GM21423 (cell line): ENCODE measurements around the gene LPAR5.

ENCODE experiments used
- ATAC-seq: cut with Tn5 transposase; IDR thresholded peaks from one replicate; pipeline ENCODE4 v1.9.1; 2021; ENCODE audit warnings: mild to moderate bottlenecking, moderate library complexity; ENCODE audit not compliant: unreplicated experiment

LPAR5 gene

DNA sequence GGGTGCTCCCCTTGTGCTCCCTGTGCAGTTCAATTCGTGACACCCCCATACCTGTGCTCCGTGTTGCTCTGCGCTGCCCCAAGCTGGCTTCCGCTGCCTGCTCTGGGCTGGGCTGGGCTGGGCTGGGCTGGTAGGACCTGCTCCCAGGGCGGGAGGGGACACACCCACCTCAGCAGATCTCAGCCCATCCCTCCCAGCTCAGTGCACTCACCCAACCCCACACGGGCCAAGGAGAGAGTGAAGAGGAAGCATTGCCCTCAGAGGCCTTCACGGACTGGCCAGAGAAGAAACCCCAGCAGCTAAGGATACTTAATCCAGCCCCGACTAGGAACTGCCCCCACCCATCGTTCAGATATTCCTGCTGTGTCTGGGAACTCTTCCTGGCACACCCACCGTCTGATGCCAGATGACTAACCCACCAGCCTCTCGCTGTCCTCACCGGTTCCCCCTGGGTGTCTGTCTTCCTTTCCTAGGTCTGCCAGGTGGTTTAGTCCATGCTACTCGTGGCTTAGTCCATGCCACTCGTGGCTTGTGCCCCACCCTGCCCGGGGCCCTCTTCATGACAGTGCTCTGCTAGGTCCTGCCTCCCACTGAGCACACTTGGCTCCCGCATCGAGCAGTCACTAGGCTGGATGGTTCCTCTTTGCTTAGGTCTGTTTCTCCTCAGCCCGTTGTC lies at the start of gene LPAR5:
TSS of gene LPAR5 (minus strand) at position 104 of the 676 bp plus-strand sequence. CDS start 14,711 bp downstream, outside the sequence.
- ATAC-seq = peak; percentile 43

DNA sequence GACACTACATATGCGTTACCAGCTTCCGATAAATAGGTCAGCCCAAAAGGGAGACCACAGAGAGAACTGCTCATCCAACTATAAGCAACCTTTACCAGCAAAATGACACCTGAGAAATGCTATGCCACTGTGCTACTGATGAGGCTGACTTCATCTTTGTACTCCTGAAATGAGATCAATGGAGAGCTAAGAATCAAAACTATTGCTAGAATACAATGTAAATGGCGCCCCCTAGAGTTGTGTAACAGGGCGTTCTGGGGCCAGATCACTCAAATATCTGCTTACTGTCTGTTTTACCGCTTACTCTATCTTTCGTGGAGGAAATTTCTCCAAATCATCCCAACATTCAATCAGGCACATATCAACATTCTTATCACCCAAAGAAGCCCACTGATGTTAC lies 48.9 kb upstream of the LPAR5 start:
- no peak for ATAC-seq

DNA sequence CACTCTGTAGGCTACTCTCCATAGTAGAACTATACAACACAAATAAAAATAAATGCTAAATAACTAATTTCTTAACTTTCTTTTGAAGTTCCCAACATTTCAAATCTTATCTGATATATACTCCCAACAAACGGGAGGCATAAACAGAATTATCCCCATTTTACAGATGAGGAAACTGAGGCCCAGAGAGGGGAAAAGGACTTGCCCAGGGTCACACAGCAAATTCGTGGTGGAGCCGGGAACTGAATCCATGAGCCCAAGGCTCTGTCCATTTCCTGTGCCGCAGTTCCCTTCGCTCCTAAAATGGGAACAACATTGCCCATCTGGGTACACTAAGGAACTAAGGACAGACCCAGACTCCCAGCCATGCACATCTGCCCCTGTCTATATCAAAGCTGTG lies 41.2 kb upstream of the LPAR5 start:
- no peak for ATAC-seq

DNA sequence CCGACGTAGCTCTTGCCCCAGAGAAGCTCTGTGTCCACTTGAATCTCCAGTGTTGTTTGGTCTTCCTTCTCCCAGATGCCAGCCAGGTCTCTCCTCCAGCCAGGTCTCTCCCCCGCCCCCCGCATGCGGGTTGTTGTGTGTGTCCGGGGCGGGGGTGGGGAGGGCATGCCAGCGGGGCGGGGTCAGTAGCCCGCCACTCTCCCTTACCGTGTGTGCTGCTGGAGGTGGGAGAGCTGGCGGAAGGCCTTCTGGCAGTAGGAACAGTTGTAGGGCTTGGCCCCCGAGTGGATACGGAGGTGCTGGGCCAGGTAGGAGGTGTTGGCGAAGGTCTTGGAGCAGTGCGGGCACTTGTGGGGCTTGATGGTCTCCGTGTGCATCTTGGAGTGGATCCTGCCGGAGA lies 36.4 kb upstream of the LPAR5 start:
- ATAC-seq = no peak

DNA sequence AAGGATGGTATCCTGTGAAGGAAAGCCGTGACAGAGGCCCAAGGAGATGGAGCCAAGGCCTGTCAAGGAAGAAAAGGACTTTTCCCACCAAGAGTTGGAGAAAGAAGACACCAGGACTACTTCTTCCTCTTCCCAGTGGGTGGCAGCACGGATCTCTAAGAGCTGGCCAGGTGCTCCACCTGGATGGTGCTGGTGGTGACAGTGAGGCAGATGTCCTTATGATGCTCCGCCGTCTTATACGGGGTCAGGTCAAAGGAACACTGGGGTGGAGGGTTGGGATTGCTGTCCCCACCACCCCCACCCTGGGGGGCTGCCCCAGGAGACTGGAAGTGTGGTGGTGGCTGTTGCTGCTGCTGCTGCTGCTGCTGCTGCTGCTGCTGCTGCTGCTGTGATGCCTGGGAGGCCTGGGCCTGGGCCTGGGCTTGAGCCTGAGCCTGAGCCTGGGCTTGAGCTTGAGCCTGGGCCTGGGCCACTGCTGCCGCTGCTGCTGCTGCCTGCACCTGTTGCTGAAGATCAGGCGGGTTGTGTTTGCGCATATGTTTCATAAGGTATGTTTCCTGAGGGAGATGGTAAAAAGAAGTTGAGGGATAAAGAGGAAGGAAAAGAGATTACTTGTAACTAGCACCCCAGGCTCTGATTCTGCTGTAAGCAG lies 31.9 kb upstream of the LPAR5 start:
- ATAC-seq = no peak

DNA sequence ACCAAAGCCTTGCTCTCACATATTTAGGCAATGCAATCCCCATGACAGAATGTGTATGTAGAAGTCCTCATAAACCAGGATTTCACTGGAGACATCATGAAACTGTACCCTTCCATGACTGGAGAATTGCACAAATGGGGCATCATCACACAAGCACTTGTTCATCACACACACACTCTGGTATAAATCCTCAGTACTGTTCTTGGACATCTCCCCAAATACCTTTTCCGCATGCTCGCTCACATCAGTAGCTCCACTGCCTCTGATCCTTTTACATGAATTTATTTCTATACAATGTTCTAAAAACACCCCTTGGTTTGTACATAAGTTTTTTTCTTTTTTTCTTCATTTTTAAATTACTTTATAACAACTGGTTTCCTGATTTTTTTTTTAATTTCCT lies 30.5 kb upstream of the LPAR5 start:
- ATAC-seq = no peak

DNA sequence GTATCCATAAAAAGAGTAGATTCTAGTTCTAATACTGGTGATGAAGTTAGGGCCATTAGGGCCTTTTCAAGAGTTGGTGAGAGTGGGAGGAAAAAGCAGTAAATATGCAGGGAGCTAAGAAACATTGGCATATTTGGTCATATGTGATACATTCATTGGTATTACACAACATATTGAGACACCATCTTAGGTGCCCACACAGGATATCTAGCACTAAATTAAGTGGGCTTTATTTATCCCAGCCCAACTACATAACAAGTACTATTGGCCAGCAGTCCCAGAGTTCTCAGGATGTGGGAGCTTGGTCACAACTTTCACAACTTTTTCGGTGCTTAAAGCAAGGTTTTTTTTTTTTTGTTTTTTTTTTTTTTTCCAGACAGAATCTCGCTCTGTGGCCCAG lies 29.1 kb upstream of the LPAR5 start:
- ATAC-seq = no peak

DNA sequence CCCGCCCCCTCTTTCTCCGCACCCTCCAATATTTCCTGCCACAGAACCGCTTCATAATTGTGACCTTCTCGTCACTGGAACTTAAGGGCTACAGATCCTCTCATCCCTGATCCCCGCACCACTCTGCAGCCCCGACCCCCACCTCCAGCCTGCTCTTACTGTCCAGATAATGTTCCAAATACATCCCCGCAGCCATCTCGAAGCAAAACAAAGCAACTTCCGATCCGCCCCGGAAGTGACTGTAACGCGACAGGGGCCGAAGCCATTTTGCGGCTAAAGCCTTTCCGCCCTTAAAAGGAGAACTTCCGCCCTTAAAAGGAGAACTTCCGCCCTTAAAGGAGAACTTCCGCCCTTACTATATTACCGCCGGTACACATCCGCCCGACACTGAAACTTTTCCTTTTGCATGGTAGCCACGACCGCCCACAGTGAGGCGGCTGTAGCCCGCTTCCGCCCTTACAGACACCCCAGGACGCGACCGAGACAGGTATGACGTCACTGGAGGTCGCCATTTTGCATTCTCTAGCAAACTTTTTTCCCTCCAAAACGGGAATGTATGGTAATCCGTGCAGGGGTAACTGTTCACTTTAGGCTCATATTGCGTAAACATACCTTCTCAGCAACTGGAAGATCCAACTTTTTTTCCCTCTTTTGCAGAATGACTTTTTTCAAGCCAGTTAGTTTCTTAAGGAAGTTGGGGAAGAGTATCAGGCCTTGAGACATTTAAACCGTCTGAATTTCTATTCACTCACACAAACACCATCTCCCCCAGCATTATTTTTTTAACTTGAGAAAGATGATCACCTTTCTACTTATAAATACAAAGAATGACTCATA lies 27.4 kb upstream of the LPAR5 start, which contains the start of gene ING4:
TSS of gene ING4 (minus strand) at position 214 of the 837 bp plus-strand sequence. CDS start at position 196, 18 bp downstream.
- ATAC-seq = peak; percentile 98

DNA sequence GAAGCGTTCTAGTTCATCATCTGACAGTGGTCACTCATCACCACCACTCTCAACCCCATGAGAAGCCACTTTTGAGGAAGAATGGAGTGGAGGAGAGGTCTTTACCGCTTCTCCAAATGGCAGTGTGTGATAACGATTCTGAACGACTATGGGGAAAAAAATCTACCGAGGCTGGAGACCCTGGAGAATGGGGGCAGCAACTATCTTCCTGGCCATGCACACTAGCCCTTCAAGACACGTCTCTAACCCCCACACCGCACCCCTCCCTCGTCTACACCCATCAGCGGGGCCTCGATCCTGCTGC lies 26.8 kb upstream of the LPAR5 start:
- ATAC-seq = no peak

DNA sequence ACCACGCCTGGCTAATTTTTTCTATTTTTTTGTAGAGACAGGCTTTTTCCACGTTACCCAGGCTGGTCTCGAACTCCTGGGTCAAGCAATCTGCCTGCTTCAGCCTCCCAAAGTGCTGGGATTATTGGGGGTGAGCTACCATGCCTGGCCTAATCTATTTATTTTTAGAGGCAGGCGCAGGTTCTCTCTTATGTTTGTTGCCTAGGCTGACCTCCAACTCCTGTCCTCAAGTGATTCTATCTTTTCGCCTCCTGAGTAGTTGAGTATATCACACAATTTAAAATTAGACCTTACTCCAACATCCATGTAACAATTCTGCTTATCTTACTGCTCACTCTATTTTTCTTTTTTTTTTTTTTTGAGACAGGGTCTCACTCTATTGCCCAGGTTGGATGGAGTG lies 18.2 kb upstream of the LPAR5 start:
- ATAC-seq = no peak

DNA sequence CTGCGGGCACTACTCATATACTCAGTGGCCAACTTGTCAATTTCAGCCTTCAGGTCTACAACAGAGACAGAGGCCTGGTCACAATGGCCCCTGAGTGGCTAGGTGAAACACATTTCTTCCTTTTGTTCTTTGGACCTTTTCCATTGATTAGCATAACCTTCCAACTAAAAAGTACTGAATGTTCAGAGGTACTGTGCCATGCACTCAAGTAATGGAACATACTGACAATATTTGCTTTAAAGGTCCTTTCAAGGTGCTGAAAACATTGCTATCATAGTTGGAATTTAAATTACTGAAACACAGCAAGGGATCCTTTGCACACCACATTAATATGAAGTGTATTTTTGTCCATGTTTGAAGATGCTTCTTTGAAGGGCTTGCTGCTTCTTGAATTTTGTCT lies 17.6 kb upstream of the LPAR5 start:
- no peak for ATAC-seq

DNA sequence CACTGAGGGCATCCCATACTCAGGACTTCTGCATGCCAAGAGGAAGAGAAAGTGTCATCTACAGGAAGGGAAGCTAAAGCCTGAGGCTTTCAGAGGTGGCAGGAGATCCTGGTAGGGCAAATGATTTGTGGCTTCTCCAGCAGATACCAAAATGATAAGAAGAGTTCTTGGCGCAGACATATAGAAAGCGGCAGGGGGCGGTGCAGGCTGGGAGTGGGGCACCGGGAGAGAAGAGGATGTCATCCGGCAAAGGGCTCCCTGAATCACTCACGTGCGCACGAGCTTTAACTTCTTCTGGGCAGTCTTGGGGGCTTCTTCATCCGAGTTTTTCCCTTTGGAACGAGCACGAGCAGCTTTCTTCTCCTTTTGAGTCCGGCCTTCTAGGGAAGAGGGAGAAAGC lies 16.6 kb upstream of the LPAR5 start:
- ATAC-seq = no peak

DNA sequence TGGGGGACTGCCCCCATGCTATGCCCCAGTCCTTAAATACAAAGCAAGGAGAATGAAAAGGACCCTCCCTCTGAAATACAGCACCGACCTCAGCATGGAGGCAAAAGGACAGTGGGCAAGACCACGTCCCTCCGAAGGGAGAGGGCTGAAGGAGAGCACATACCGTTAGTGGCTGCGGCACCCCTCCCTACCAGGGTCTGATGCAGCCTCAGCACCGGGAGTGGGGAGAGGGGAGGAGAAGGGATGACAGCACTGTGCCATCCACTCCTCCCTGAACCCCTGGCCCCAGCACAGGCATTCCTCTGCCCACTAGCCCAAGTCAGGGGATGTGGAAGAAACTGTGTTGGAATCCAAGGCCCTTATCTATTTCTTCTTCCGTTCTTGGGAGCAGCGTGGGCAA lies 15.1 kb upstream of the LPAR5 start:
- no peak for ATAC-seq

DNA sequence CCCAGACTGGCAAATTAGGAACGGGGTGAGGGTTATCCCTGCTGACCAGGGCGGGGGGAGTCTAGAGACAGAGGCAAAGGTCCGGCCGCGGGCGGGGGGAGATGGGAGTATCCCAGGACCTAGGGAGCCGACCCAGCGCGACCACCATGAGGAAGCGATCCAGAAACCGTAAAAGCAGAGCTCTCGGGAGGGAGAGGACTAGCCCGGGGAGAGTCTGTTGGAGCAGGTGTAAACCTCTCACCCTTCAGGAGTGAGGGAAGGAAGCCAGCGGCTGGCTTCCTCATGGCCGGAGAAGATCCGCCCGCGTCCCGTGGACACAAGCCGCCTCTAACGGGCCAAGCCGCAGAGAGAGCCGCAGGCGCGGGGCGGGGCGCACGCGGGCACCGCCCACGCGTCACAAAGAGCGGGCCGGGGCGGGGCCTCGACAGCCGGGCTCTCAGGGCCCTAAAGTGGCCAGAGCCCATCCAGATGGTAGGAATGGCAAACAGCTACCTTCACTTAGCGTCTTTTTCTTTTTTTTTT lies 11.4 kb upstream of the LPAR5 start, which contains the start of gene ACRBP:
TSS of gene ACRBP (minus strand) at position 350 of the 522 bp plus-strand sequence. CDS start at position 284, 66 bp downstream.
- no peak for ATAC-seq

DNA sequence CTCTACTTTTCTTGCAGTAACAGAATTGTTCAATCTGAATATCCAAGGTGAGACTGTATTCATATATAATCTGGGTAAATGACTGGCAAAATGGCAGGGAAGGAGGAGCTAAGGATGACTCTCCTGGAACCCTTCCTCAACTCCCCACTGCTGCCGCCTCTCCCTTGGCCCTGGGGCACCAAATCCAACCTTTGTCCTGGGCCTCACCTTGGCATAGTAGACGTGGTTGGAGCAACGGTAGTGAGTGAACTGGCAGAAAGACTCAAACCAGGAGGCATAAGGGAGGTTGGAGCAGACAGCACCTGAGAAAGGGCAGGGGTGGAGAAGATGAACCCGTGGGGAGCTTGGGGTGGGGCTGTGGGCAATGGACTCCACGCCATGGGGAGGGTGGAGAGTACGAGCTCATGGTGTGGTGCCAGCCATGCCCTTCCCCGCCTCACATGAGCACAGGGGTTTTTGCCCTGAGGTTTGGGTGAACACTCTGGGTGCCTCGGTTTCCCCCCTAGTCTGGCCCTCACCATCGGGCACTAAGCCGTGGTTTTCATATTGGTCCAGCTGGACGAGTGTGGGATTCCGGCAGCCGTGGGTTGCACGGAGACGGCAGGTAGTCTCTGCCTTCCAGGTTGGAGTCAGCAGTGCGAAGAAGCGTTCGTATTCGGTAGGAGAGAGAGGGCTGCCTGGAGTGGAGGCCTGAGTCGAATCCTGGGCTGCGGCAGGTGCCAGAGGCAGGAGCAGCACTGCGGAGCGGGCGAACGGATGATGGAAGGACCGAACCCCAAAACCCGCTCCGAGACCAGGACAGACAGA lies 10.7 kb upstream of the LPAR5 start:
- no peak for ATAC-seq

DNA sequence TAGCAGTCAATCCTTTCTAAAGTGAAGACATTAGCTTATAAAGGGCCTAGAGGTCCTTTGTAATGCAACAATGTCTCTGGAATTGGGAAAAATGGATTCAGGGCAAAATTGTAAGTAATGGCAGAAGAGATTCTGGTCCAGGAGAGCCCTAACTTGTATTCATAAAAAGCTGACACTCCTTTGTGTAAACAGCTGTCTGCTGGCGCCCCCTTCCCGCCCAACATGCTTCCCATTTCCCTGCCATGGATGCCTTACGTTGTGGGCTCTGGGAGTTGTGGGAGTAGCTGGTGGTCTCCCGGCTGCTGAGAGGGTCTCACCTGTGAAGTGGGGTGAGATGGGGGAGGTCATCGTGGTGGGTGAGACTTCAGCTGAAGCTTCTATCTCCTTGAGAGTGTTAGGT lies 9.1 kb upstream of the LPAR5 start:
- no peak for ATAC-seq

DNA sequence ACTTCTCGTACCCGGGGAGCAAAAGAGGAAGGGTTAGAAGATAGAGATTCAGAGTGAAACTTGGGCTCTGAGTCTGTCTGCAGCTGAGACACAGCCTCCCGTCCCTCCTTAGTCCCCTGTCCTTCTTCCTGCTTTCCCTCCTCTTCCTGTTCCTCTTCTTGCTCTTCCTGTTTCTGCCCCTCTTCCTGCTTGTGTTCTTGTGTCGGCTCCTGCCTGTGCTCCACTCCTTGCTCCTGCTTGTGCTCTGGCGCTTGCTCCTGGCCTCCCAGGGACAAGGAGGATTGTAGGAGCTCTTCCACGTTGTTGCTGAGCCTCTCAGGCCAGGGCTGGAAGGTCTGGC lies 8.5 kb upstream of the LPAR5 start:
- no peak for ATAC-seq

DNA sequence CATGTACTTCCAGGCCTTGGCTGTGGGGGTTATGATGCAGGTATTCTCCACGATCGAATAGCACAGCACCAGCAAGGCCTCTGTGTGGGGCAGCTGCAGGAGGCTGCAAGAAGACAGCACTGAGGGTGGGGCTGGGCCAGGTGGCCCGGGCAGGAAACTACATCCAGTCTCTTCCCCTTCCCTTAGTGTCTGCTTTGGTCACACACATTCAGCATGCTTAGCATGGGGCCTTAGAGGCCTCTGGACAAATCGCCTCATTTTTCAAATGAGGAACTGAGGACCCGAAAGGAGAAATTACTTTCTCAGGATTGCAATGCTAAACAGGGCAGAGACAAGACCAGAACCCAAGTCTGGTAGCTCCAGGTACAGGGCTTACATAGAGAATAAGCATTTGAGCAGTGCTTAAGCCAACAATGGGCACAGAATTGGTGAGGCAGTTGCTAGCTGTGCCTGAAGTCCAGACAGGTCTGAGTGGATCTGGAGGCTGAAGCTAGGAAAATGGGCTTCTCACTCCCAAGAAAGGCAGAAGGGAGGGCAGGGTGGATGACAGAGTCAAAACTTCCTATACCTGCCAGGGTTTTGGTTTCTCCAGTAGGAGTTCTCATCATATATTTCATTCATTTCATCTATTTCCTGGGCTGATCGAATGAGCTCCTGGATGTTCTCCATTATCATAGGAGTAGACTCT lies 8.0 kb upstream of the LPAR5 start:
- ATAC-seq = no peak

DNA sequence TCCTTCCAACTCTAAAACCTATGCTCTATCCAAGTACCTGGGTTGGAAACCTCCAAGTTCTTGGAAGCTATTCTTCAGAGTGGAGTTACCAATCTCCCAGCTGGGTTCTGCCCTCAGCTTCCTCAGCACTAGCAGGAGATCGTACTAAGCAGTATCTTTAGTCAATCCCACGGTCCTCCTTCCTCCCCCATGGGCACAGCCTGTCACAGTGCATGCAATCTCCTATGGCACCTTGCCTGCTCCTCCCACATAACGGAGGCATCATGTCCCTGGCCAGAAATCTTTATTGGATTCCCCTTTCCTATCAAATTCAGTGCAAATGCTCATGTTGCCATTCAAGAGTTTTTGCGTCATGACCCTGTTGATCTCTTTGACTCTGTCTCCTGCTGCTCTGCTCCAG lies 5.4 kb upstream of the LPAR5 start:
- ATAC-seq = no peak

DNA sequence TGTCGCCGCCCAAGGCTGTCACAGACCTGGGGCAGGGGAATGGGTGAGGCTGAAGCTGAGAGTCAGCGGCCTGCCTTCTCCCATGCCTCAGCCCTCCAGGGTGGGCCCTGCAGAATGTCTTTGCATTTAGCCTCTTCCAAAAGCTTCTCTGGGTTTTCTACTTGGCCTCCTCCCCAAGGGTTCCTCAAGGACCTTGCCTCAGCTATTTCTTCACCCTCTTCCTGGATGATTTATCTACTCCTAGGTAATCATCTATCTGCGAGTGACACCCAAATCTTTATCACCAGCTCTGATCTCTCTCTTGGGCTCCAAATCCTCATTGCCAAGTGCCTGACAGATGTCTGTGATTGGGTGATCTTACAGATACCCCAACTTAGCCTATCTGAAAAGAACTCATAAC lies 4.7 kb upstream of the LPAR5 start:
- ATAC-seq = no peak
